ENCODE data around the gene STX10.

DNA sequence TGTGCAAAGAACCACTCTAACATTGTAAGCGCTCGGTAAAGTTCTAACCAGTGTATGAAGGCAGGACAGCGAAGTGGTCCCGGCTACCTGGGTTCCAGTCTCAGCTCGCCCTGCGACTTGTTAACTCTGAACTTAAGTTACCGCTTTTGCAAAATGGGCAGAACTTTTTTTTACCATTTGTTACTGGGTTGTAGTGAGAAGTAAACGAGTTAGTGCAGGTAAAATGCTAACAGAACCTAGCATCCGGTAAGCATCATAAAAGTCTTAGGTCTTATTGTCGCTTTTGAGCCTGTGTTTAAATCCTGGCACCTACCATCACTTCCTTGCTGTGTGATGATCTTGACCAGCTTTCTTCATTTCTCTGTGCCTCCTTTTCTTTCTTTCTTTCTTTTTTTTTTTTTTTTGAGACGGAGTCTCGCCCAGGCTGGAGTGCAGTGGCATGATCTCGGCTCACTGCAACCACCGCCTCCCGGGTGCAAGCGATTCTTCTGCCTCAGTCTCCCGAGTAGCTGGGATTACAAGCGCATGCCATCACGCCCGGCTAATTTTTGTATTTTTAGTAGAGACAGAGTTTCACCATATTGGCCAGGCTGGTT is 32.9 kb downstream of the STX10 start:
- no peak for TF ChIP-seq EP300 (IDR thresholded peaks at IDR 0.05)
- no peak for TF ChIP-seq POLR2A (IDR thresholded peaks at IDR 0.05)
- TF ChIP-seq CTCF (IDR thresholded peaks at IDR 0.05), result no peak

Measured in sigmoid colon (tissue), 4 donors.